K562 (cell line): ENCODE data around the gene TRIM37. TPM values are rescaled to one million over a fixed set of nuclear protein-coding genes. Genes with fewer than 3 reads are reported as not detected.

ENCODE experiments used
- ATAC-seq: fragments of 200-7000 bp; cut with Tn5 transposase; 3 replicates; pipeline ENCODE4 v1.9.1; 2020; ENCODE audit warnings: moderate library complexity
- BruUV-seq: library from RNA; stranded (reverse); fragments of 400-500 nt; replicated peaks from 2 replicates; lab custom pipeline; 2021; lab: Mats Ljungman, UMichigan
- CTCF ChIA-PET: fragments of 300-600 bp; formaldehyde crosslinking; extraction: SDS; loops from one replicate; lab custom pipeline; 2021; ENCODE audit warnings: low intra/inter-chr PET ratio; lab: Yijun Ruan, JAX
- POLR2A ChIA-PET: fragments of 300-600, 350-650 bp; sonication (Branson Sonifier 250); formaldehyde crosslinking; extraction: SDS; loops from one replicate; lab custom pipeline; 2021; ENCODE audit warnings: antibody characterized with exemption, inconsistent platforms; lab: Yijun Ruan, JAX
- DNase-seq, 4 experiments: peaks; one replicate each; pipeline versions ENCODE4 v3.0.0 to v3.0.0-alpha.2; 2011 to 2018; ENCODE audit warnings: low spot score in 3 of 4, mixed read lengths in 3 of 4; ENCODE audit errors: extremely low read depth in 1 of 4
- FAIRE-seq: peaks from 2 replicates; lab custom pipeline; 2011; peaks lifted over from hg19 to GRCh38; lab: Jason Lieb, UNC
- H2AFZ ChIP-seq: 2 replicates; pipeline ENCODE4 v1.6.0; 2011; ENCODE audit warnings: low read depth, low read length, control low read depth, inconsistent platforms
- H3K27ac ChIP-seq: fragments of 200-600 bp; 3 replicates; pipeline ENCODE4 v1.8.0; 2011; ENCODE audit warnings: low read depth, mild to moderate bottlenecking, control low read depth, inconsistent platforms, low read length, moderate library complexity, mixed read lengths; ENCODE audit errors: extremely low read depth
- H3K27me3 ChIP-seq, 2 experiments: fragments of 300-600 bp in 1 of 2; 2 replicates in 1 of 2; 3 replicates in 1 of 2; pipeline versions ENCODE4 v1.6.0 to v1.8.0; 2011; ENCODE audit warnings: inconsistent platforms in 2 of 2, low read length in 2 of 2, mild to moderate bottlenecking in 1 of 2, mixed read lengths in 1 of 2, moderate library complexity in 1 of 2; ENCODE audit not compliant: control insufficient read depth in 2 of 2, insufficient read depth in 2 of 2
- H3K36me3 ChIP-seq: fragments of 300-600 bp; 3 replicates; pipeline ENCODE4 v1.8.0; 2011; ENCODE audit warnings: mild to moderate bottlenecking, low read length, inconsistent platforms; ENCODE audit not compliant: control insufficient read depth, insufficient read depth
- H3K4me1 ChIP-seq, 2 experiments: fragments of 200-600 bp in 1 of 2; replicated peaks in 1 of 2; 2 replicates in 1 of 2; 3 replicates in 1 of 2; pipeline versions ENCODE4 v1.5.1 to v1.8.0; 2011; ENCODE audit warnings: inconsistent platforms in 2 of 2, low read length in 2 of 2, mild to moderate bottlenecking in 1 of 2, mixed read lengths in 1 of 2, moderate library complexity in 1 of 2; ENCODE audit not compliant: control insufficient read depth in 2 of 2, insufficient read depth in 2 of 2
- H3K4me2 ChIP-seq: 2 replicates; pipeline ENCODE4 v1.6.1; 2011; ENCODE audit warnings: low read length, control low read depth, inconsistent platforms, mixed read lengths; ENCODE audit not compliant: insufficient read depth
- H3K4me3 ChIP-seq: fragments of 200-600 bp; sonication (generic), shearing (Covaris generic); 2 replicates; pipeline ENCODE4 v1.5.1; 2016; ENCODE audit warnings: control low read depth, inconsistent platforms
- H3K79me2 ChIP-seq: fragments of 200-600 bp; 3 replicates; pipeline ENCODE4 v1.8.0; 2011; ENCODE audit warnings: low read length, inconsistent platforms; ENCODE audit not compliant: control insufficient read depth, insufficient read depth
- H3K9ac ChIP-seq, 2 experiments: 2 replicates each; pipeline versions ENCODE4 v1.6.0 to v1.6.1; 2011; ENCODE audit warnings: low read depth in 2 of 2, low read length in 2 of 2, control low read depth in 1 of 2, inconsistent platforms in 1 of 2, mild to moderate bottlenecking in 1 of 2, mixed read lengths in 1 of 2; ENCODE audit not compliant: insufficient read depth in 1 of 2
- H3K9me1 ChIP-seq: one replicate; pipeline ENCODE4 v1.6.0; 2011; ENCODE audit warnings: inconsistent platforms, mild to moderate bottlenecking, low read length, moderate library complexity; ENCODE audit not compliant: control insufficient read depth, insufficient read depth
- H3K9me3 ChIP-seq: replicated peaks from 2 replicates; pipeline ENCODE4 v1.5.1; 2011; ENCODE audit warnings: low read depth, low read length, inconsistent platforms; ENCODE audit not compliant: control insufficient read depth, insufficient read depth
- H4K20me1 ChIP-seq: replicated peaks from 2 replicates; pipeline ENCODE4 v1.6.1; 2011; ENCODE audit warnings: low read length, inconsistent platforms, mixed read lengths; ENCODE audit not compliant: control insufficient read depth, insufficient read depth
- ARID2 ChIP-seq: fragments of 450-650 bp; IDR thresholded peaks from 2 replicates; pipeline ENCODE4 v1.6.1; 2017; ENCODE audit warnings: antibody characterized with exemption, mild to moderate bottlenecking
- E2F6 ChIP-seq, 2 experiments: IDR thresholded peaks; 2 replicates each; pipeline ENCODE4 v1.6.1; 2011; ENCODE audit warnings: borderline replicate concordance in 1 of 2, control low read depth in 1 of 2, low read depth in 1 of 2, low read length in 1 of 2, mild to moderate bottlenecking in 1 of 2, mixed read lengths in 1 of 2, moderate library complexity in 1 of 2; ENCODE audit not compliant: insufficient read depth in 1 of 2, insufficient read length in 1 of 2, poor library complexity in 1 of 2, severe bottlenecking in 1 of 2; ENCODE audit errors: extremely low read depth in 1 of 2
- ILF3 ChIP-seq: fragments of 450-650 bp; IDR thresholded peaks from 2 replicates; pipeline ENCODE4 v1.6.1; 2018; ENCODE audit warnings: antibody characterized with exemption, mild to moderate bottlenecking, moderate library complexity, borderline replicate concordance
- RBBP5 ChIP-seq: fragments of 200-600 bp; sonication (generic); IDR thresholded peaks from 2 replicates; pipeline ENCODE4 v1.6.1; 2012; ENCODE audit warnings: borderline replicate concordance, mild to moderate bottlenecking, low read length, control low read depth, inconsistent platforms; ENCODE audit not compliant: insufficient read depth, poor library complexity, severe bottlenecking
- RCOR1 ChIP-seq, 2 experiments: IDR thresholded peaks; 2 replicates each; pipeline ENCODE4 v1.6.1; 2012; ENCODE audit warnings: low read depth in 2 of 2, low read length in 2 of 2, borderline replicate concordance in 1 of 2, improper control_type of control experiment in 1 of 2
- SRSF7 ChIP-seq: fragments of 200-400 bp; formaldehyde crosslinking; optimal IDR thresholded peaks from 2 replicates; pipeline ENCODE3; 2017; ENCODE audit warnings: mild to moderate bottlenecking, low read depth, low read length
- ZNF318 ChIP-seq, 2 experiments: fragments of 450-650 bp; IDR thresholded peaks; 2 replicates each; pipeline ENCODE4 v1.6.1; 2016; ENCODE audit warnings: mild to moderate bottlenecking in 2 of 2, borderline replicate concordance in 1 of 2, low read depth in 1 of 2, moderate library complexity in 1 of 2
- WGBS: fragments of 100-300 bp; shearing (Covaris generic); methylation state at CpG from one replicate; pipeline ENCODE4 v1.1.6; 2016; ENCODE audit warnings: low coverage, mixed read lengths; ENCODE audit not compliant: insufficient coverage; ENCODE audit errors: missing lambda C conversion rate; 5-methylcytosine and 5-hydroxymethylcytosine counted together
- in situ Hi-C: fragments of 300-500 bp; cut with MboI; formaldehyde crosslinking; loops from 4 replicates; pipeline ENCODE4 v1.15.0; 2018; ENCODE audit warnings: inconsistent platforms, mixed read lengths
- intact Hi-C: fragments of 100-400 bp; cut with micrococcal nuclease; formaldehyde crosslinking; loops from 2 replicates; pipeline ENCODE4 v1.14.2; 2022
- polyA plus RNA-seq, 8 experiments: library from polyadenylated mRNA; depleted of rRNA in 4 of 8; stranded (reverse) in 5 of 8; unstranded in 3 of 8; fragments of >200 nt; fragmentation: Nextera tagmentation in 2 of 8; fragmentation: Illumina TruSeq in 1 of 8; extraction: Ambion mirVana in 2 of 8; extraction: Trizol in 1 of 8; gene quantifications; 2 replicates each; pipeline versions ENCODE4 v1.2.1 to v1.2.3, GENCODE V29; 2011 to 2014; ENCODE audit warnings: inconsistent platforms in 1 of 8, missing spikeins in 1 of 8
- total RNA-seq, 7 experiments: library from RNA; depleted of rRNA in 6 of 7; stranded (reverse); fragments of >200 nt in 6 of 7; fragmentation: Illumina TruSeq in 2 of 7; extraction: Trizol in 2 of 7; gene quantifications; 2 replicates each; pipeline versions ENCODE4 v1.2.1 to v1.2.3, GENCODE V29; 2011 to 2021; ENCODE audit warnings: low replicate concordance in 1 of 7

TRIM37 gene
- total and polyA plus RNA-seq, 9 of the 15 experiments (the other 6 are each of a cell fraction or from before 2014, with no cell fraction given), result 4.5 to 31.4 (median 23.8) TPM

DNA sequence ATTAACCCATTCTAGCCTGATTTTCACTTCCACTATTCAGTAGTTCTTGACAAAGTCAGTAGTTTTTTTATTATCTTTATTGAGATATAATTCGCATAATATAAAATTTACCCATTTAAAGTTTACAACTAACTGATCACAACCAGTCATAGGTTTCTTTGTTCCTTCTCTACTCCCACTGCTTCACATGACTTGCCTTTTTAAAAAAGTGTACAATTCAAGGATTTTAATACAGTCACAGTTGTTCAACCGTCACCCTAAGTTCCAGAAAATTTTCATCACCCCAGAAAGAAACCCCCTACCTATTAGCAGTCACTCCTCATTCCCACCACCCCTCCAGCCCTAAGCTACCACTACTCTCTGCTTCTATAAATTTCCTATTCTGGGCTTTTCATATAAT, 162.5 kb downstream of the TRIM37 start (continued):
- no peak for TF ChIP-seq ZNF318 (IDR thresholded peaks at IDR 0.05; ENCODE audit: borderline replicate concordance in 1 of 2, low read depth in 1 of 2)
- no peak for TF ChIP-seq ARID2

DNA sequence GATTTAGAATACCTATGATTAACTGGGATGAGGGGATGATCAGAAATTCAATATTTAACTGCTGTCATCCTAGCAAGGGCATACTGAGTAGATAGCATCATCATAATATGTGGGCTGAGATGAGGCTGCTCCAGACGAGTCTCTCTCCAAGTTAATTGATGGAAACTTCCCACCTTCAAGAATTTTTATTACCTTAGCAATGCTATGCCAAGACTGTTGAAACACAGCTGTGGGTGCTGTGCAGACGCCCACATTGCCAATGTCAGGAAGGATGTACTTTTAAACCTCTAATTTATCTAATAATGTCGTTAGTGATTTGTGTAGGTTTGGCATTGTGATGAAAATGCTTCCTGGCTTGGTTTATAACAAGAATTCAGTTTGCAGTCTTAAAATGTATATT, 170.4 kb downstream of the TRIM37 start:
- H3K4me2 ChIP-seq, result no peak overlapping the region
- no peak overlapping the region for H2AFZ ChIP-seq
- DNase-seq (no peak), FAIRE-seq (no peak), ATAC-seq (no peak)
- POLR2A ChIA-PET, result no interaction called here
- H3K9me1 ChIP-seq, result no peaks in the 10 kb centered on the region
- 20% methylated on average over 3 of the region's 3 CpGs for WGBS
- no peak overlapping the region for H3K4me3 ChIP-seq
- H3K27ac ChIP-seq, result no peak overlapping the region
- H3K9me3 ChIP-seq, result no peaks in the 10 kb centered on the region
- H3K79me2 ChIP-seq, result no peaks in the 10 kb centered on the region
- no TSS peak for BruUV-seq
- TF ChIP-seq SRSF7 (no peak), RBBP5 (no peak), ILF3 (no peak), E2F6 (IDR thresholded peaks at IDR 0.05; ENCODE audit: borderline replicate concordance in 1 of 2, extremely low read depth in 1 of 2, insufficient read depth in 1 of 2, insufficient read length in 1 of 2, low read depth in 1 of 2, low read length in 1 of 2, poor library complexity in 1 of 2, severe bottlenecking in 1 of 2) (no peak), RCOR1 (IDR thresholded peaks at IDR 0.05; ENCODE audit: borderline replicate concordance in 1 of 2, low read depth in 2 of 2, low read length in 2 of 2) (no peak)
- in situ Hi-C loops (no loop called here), intact Hi-C loops (no loop called here)
- H3K4me1 ChIP-seq, result no peaks in the 10 kb centered on the region
- H3K9ac ChIP-seq, result no peak overlapping the region
- no peaks in the 10 kb centered on the region for H3K27me3 ChIP-seq
- no peaks in the 10 kb centered on the region for H4K20me1 ChIP-seq
- H3K36me3 ChIP-seq, result no peaks in the 10 kb centered on the region
- CTCF ChIA-PET, result no interaction called here
